ENCODE results near the gene TSEN54.

TSEN54 gene

GRCh38 chr17:75506888-75507287, 9.4 kb upstream of the TSEN54 start:
- H3K4me3 ChIP-seq (ENCODE audit: low read depth, low read length) = no peak overlapping the region
- no peak for TF ChIP-seq CTCF (IDR thresholded peaks at IDR 0.05; ENCODE audit: low read depth, low read length, missing control alignments)
- in situ Hi-C loops (cut with HindIII; ENCODE audit: low sequenced_read_pairs) = no loop called here

DNA sequence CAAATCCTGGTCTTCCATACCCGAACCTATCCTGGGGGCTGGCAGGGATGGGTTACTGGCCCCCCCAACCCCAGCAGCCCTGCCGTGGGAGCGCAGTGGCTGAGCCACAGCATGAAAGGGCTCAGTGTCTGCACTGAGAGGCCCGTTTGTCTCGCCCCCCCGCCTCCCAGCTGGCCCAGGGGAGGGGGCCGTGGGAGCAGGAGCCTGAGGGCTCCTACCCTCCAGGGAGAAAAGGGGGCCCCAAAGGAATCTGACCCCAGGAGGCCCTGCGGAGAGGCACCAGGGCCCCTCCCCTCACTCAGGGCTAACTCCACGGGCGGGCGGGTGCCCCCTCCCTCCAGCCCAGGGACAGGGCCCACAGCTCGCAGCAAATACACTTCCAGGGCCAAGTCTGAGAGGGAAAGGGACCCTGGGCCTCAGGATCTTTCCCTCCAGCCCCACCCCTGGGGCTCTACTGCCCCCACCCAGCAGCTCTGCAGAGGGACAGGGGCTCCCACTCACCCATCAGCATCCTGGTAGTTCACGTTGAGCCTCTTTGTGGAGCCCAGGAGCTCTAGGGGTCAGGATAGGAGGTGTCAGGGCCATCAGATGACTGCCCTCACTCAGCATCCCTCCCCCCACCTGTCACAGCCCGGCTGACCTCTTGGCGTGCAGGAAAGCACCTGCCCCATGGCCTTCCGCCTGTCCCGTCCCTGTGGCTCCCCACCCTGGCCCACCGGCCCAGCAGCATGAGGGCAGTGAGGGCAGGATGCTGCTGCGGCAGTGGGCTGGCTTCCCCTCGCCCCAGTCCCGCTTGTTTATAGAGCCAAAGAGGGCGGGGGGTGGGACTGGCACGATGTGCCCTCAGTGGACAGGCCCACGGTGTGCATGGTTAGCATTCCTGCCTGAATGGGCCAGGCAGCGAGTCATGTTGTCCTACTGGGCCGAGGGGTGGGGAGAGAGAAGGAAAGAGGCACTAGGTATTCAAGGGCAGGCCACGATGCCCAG, 8.3 kb upstream of the TSEN54 start:
- no peak for TF ChIP-seq CTCF (IDR thresholded peaks at IDR 0.05; ENCODE audit: low read depth, low read length, missing control alignments)
- H3K4me3 ChIP-seq (ENCODE audit: low read depth, low read length) = no peak overlapping the region
- in situ Hi-C loops (cut with HindIII; ENCODE audit: low sequenced_read_pairs) = no loop called here
- no peak for DNase-seq (ENCODE audit: low read depth)

More at GRCh38 chr17:75506888-75507287, 9.4 kb upstream of the TSEN54 start:
- no peak for DNase-seq (ENCODE audit: low read depth)

- in situ Hi-C loops (cut with HindIII; ENCODE audit: low sequenced_read_pairs) = no loop called here
- TF ChIP-seq CTCF (IDR thresholded peaks at IDR 0.05; ENCODE audit: low read depth, low read length, missing control alignments) = no peak
- H3K4me3 ChIP-seq (ENCODE audit: low read depth, low read length) = no peak overlapping the region
- no peak for DNase-seq (ENCODE audit: low read depth)
Measured at GRCh38 chr17:75508931-75509361, 7.4 kb upstream of the TSEN54 start.

GRCh38 chr17:75509528-75510258, 6.6 kb upstream of the TSEN54 start:
- no peak for TF ChIP-seq CTCF (IDR thresholded peaks at IDR 0.05; ENCODE audit: low read depth, low read length, missing control alignments)
- in situ Hi-C loops (cut with HindIII; ENCODE audit: low sequenced_read_pairs) = no loop called here

GRCh38 chr17:75511270-75511609, 5.1 kb upstream of the TSEN54 start:
- no peak for TF ChIP-seq CTCF (IDR thresholded peaks at IDR 0.05; ENCODE audit: low read depth, low read length, missing control alignments)
- H3K4me3 ChIP-seq (ENCODE audit: low read depth, low read length) = no peak overlapping the region
- in situ Hi-C loops (cut with HindIII; ENCODE audit: low sequenced_read_pairs) = no loop called here
- DNase-seq (ENCODE audit: low read depth) = no peak

More at GRCh38 chr17:75509528-75510258, 6.6 kb upstream of the TSEN54 start:
- H3K4me3 ChIP-seq (ENCODE audit: low read depth, low read length) = no peak overlapping the region
- no peak for DNase-seq (ENCODE audit: low read depth)
